ENCODE measurements around the gene KCNK6. TPM values are rescaled to one million over a fixed set of nuclear protein-coding genes. Genes with fewer than 3 reads are reported as not detected.

KCNK6 gene
- total and polyA plus RNA-seq, 8 donors, result 4.3 to 12.4 (median 5.2) TPM

DNA sequence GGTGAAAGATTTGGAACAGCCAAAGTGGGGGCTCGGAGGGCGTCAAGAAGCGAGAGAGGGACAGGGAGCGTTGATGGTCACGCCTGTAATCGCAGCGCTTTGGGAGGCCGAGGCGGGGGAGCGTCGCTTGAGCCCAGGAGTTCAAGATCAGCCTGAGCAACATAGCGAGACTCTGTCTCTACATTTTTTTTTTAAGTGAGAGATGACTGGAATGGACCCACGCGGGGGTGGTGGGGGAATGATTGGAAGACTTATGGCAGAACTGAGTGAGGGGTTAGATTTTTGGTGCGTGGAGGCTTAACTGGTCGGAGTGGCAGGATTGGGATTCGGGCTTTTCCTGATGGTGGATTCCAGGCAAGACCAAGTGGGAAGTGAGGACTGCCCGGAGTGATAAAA, 55.5 kb downstream of the KCNK6 start:
- H3K9me3 ChIP-seq, result no peaks in the 10 kb centered on the region
- H3K27ac ChIP-seq, result peak overlapping the region; percentile 85 to 94
- peaks cover 13 to 26% of the 10 kb centered on the region in 2 donors for H3K4me1 ChIP-seq
- peak; percentile 23 for ATAC-seq
- intact Hi-C loops (cut with DNase I), result no loop called here
- peak overlapping the region; percentile 70 to 92 for H3K4me3 ChIP-seq
- TF ChIP-seq, protein P1, sequence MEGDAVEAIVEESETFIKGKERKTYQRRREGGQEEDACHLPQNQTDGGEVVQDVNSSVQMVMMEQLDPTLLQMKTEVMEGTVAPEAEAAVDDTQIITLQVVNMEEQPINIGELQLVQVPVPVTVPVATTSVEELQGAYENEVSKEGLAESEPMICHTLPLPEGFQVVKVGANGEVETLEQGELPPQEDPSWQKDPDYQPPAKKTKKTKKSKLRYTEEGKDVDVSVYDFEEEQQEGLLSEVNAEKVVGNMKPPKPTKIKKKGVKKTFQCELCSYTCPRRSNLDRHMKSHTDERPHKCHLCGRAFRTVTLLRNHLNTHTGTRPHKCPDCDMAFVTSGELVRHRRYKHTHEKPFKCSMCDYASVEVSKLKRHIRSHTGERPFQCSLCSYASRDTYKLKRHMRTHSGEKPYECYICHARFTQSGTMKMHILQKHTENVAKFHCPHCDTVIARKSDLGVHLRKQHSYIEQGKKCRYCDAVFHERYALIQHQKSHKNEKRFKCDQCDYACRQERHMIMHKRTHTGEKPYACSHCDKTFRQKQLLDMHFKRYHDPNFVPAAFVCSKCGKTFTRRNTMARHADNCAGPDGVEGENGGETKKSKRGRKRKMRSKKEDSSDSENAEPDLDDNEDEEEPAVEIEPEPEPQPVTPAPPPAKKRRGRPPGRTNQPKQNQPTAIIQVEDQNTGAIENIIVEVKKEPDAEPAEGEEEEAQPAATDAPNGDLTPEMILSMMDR (IDR thresholded peaks at IDR 0.05), result no peak
- no peaks in the 10 kb centered on the region for H3K27me3 ChIP-seq
- DNase-seq, result no peak
- peaks cover 0 to 40% of the 10 kb centered on the region in 2 donors for H3K36me3 ChIP-seq

DNA sequence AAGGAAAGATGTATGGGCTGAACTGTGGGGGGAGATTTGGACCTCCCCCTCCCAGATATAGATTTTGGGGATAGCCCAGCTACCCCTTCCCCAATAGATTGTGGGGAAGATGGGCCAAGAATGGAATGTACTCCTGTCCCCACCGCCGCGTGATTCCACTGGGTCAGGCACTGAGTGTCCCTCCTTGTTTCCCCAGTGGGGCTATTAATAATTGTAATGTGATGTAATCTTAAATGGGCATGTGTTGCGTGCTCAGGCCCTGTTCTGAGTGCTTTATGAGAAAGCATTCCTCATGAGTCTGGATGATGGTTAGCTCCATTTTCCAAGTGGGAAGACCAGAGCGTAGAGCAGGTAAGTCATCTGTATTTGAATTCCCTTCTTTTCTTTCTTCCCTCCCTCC, 56.1 kb downstream of the KCNK6 start:
- ATAC-seq (no peak), DNase-seq (no peak)
- H3K27me3 ChIP-seq, result no peaks in the 10 kb centered on the region
- peaks cover 0 to 46% of the 10 kb centered on the region in 2 donors for H3K36me3 ChIP-seq
- H3K9me3 ChIP-seq, result no peaks in the 10 kb centered on the region
- H3K4me3 ChIP-seq, result peak overlapping the region; percentile 70 to 92
- peaks cover 13 to 26% of the 10 kb centered on the region in 2 donors for H3K4me1 ChIP-seq
- intact Hi-C loops (cut with DNase I), result no loop called here
- no peak overlapping the region for H3K27ac ChIP-seq
- TF ChIP-seq, protein P1 (IDR thresholded peaks at IDR 0.05), result no peak

DNA sequence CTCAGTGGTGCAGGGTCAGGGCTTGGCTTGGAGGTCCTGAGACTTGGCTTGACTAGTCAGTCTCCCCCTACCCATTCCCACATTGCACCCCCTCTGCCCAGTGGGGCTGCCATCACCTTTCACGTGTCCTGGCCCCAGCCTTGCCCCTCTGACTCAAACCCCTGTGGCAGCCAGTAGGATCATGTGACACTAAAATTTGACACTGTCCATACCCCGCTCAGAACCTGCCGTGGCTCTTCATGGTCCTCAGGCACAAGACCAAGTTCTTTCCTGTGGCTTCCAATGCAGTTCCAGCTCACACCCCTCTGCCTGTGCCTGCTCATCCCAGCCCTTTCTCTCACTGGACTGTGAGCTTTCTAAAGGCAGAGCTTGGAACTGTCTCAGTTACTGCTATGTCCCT, 56.9 kb downstream of the KCNK6 start:
- H3K4me3 ChIP-seq, result peak overlapping the region in 1 of 2 donors; percentile 92
- ATAC-seq (no peak), DNase-seq (no peak)
- no peaks in the 10 kb centered on the region for H3K9me3 ChIP-seq
- intact Hi-C loops (cut with DNase I), result no loop called here
- peaks cover 0 to 55% of the 10 kb centered on the region in 2 donors for H3K36me3 ChIP-seq
- TF ChIP-seq, protein P1 (IDR thresholded peaks at IDR 0.05), result no peak
- H3K4me1 ChIP-seq, result peaks cover 13 to 26% of the 10 kb centered on the region in 2 donors
- no peaks in the 10 kb centered on the region for H3K27me3 ChIP-seq
- no peak overlapping the region for H3K27ac ChIP-seq

DNA sequence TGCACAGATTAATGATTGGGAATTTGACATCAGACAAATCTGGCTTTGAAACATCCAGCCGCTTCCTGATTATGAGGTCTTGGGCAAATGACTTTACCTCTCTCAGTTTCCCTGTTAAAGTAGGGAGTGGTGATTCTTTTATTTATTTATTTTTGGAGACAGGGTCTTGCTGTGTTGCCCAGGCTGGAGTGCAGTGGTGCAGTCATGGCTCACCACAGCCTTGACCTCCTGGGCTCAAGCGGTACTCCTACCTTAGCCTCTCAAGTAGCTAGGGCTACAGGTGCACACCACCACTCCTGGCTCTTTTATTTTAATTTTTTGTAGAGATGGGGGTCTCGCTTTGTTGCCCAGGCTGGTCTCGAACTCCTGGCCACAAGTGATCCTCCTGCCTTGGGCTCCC, 57.4 kb downstream of the KCNK6 start:
- intact Hi-C loops (cut with DNase I), result no loop called here
- Histone ChIP-seq H3K9me3 (no peaks in the 10 kb centered on the region), H3K27me3 (no peaks in the 10 kb centered on the region), H3K36me3 (peaks cover 0 to 59% of the 10 kb centered on the region in 2 donors), H3K4me3 (no peak overlapping the region), H3K27ac (no peak overlapping the region), H3K4me1 (peaks cover 13 to 26% of the 10 kb centered on the region in 2 donors)
- TF ChIP-seq, protein P1 (IDR thresholded peaks at IDR 0.05), result no peak
- ATAC-seq, result no peak
- DNase-seq, result no peak

DNA sequence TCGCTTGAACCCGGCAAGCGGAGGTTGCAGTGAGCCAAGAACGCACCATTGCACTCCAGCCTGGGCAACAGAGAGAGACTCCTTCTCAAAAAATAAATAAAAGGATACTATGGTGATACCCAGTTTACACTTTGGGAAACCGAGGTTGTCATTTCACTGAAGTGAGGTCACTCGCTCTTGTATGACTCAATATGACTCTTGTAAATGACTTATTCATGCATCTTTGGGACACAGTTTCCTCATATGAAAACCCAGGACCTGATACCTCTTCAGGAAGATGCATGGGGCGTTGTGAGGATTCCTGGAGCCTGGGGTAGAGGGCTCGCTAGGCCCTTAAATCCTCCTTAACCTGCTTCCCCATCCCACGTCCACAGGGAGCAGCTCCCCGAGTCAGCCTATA, 59.2 kb downstream of the KCNK6 start:
- Histone ChIP-seq H3K36me3 (peaks cover 0 to 77% of the 10 kb centered on the region in 2 donors), H3K27me3 (no peaks in the 10 kb centered on the region), H3K9me3 (no peaks in the 10 kb centered on the region), H3K27ac (no peak overlapping the region), H3K4me1 (peaks cover 13 to 23% of the 10 kb centered on the region in 2 donors), H3K4me3 (no peak overlapping the region)
- ATAC-seq, result no peak
- DNase-seq, result no peak
- TF ChIP-seq, protein P1 (IDR thresholded peaks at IDR 0.05), result no peak
- intact Hi-C loops (cut with DNase I), result no loop called here
